Right cardiac atrium (tissue), 5 donors: ENCODE data around the gene TMEM218. TPM values are rescaled to one million over a fixed set of nuclear protein-coding genes. Genes with fewer than 3 reads are reported as not detected.

Experiments
- ATAC-seq, 2 donors: fragments of 200-7000 bp; cut with Tn5 transposase; one replicate each; pipeline versions ENCODE4 v1.8.0 to v1.9.1; 2020; ENCODE audit warnings: moderate library complexity in 2 of 2, mild to moderate bottlenecking in 1 of 2
- DNase-seq, 3 donors: peaks; one replicate each; pipeline ENCODE4 v3.0.0-alpha.2; 2020
- H3K27ac ChIP-seq: one replicate; pipeline ENCODE4 v1.5.1; 2013; ENCODE audit warnings: mild to moderate bottlenecking, low read length, control low read depth, moderate library complexity
- H3K27me3 ChIP-seq: one replicate; pipeline ENCODE4 v1.6.1; 2013; ENCODE audit not compliant: control insufficient read depth, insufficient read depth
- H3K4me1 ChIP-seq: one replicate; pipeline ENCODE4 v1.6.1; 2013; ENCODE audit warnings: low read length; ENCODE audit not compliant: control insufficient read depth, insufficient read depth
- H3K4me3 ChIP-seq: one replicate; pipeline ENCODE4 v1.5.1; 2013; ENCODE audit warnings: low read length, control low read depth
- H3K9me3 ChIP-seq: one replicate; pipeline ENCODE4 v1.6.1; 2013; ENCODE audit warnings: low read length; ENCODE audit not compliant: control insufficient read depth
- WGBS: extraction: QIAGEN DNeasy Blood & Tissue Kit; methylation state at CpG from one replicate; pipeline ENCODE4 v1.1.7; 2013; 5-methylcytosine and 5-hydroxymethylcytosine counted together
- intact Hi-C, 4 donors: fragments of 100-400 bp; cut with DNase I; formaldehyde crosslinking; loops; one replicate each; pipeline versions ENCODE4 v1.11.0 to v1.14.0; 2022 to 2023
- polyA plus RNA-seq: library from polyadenylated mRNA; stranded (reverse); fragments of 200-250 nt; gene quantifications from one replicate; pipeline ENCODE4 v1.2.3, GENCODE V29; 2013
- total RNA-seq, 4 donors: library from RNA; stranded (reverse); fragmentation: NEBNext Ultra II Directional; extraction: Animal tissue kit (Norgen Biotek cat#: 25700); gene quantifications; one replicate each; pipeline ENCODE4 v1.2.1, GENCODE V29; 2021
- donor health status: healthy with polysubstance abuse.
- donor health status: DM: no; HTN: yes; CAD: no.
- donor health status: DM: no; HTN: no; CAD: no.
- donor health status: DM: no; HTN: yes; CAD: no; lungs with severe emphysema.
- donor health status: DM: yes; HTN: yes; CAD: no.

The TMEM218 gene
- total and polyA plus RNA-seq, 5 donors, result 11.1 to 14.1 (median 11.8) TPM

GRCh38 chr11:125102510-125102909, 8.9 kb downstream of the TMEM218 start:
- DNase-seq (no peak), ATAC-seq (no peak)
- no peaks in the 10 kb centered on the region for H3K4me1 ChIP-seq
- WGBS, result 95% methylated on average over 7 of the region's 7 CpGs
- no peak overlapping the region for H3K27ac ChIP-seq
- no peaks in the 10 kb centered on the region for H3K27me3 ChIP-seq
- no peaks in the 10 kb centered on the region for H3K9me3 ChIP-seq
- H3K4me3 ChIP-seq, result no peak overlapping the region
- intact Hi-C loops, result loop anchor here in 1 of 4 donors (10.0 kb wide), 1 partner anchor 242 kb away; no protein-coding TSS in a partner anchor

GRCh38 chr11:125102025-125102424, 9.4 kb downstream of the TMEM218 start:
- Histone ChIP-seq H3K4me1 (no peaks in the 10 kb centered on the region), H3K27ac (no peak overlapping the region), H3K9me3 (no peaks in the 10 kb centered on the region), H3K27me3 (no peaks in the 10 kb centered on the region), H3K4me3 (no peak overlapping the region)
- 94% methylated on average over 19 of the region's 19 CpGs for WGBS
- ATAC-seq, result no peak
- intact Hi-C loops, result loop anchor here in 1 of 4 donors (10.0 kb wide), 1 partner anchor 243 kb away; no protein-coding TSS in a partner anchor
- DNase-seq, result peak in 1 of 3 donors; percentile 36

GRCh38 chr11:125101596-125101995, 9.8 kb downstream of the TMEM218 start:
- 80% methylated on average over 3 of the region's 3 CpGs for WGBS
- no peak for DNase-seq
- no peak for ATAC-seq
- H3K4me3 ChIP-seq, result no peak overlapping the region
- intact Hi-C loops, result loop anchor here in 1 of 4 donors (10.0 kb wide), 1 partner anchor 243 kb away; no protein-coding TSS in a partner anchor
- H3K27ac ChIP-seq, result no peak overlapping the region
- H3K27me3 ChIP-seq, result no peaks in the 10 kb centered on the region
- H3K9me3 ChIP-seq, result no peaks in the 10 kb centered on the region
- no peaks in the 10 kb centered on the region for H3K4me1 ChIP-seq

- intact Hi-C loops, result loop anchor here in 1 of 4 donors (10.0 kb wide), 1 partner anchor 245 kb away; no protein-coding TSS in a partner anchor
- H3K27ac ChIP-seq, result no peak overlapping the region
- H3K27me3 ChIP-seq, result no peaks in the 10 kb centered on the region
- no peaks in the 10 kb centered on the region for H3K4me1 ChIP-seq
- no peaks in the 10 kb centered on the region for H3K9me3 ChIP-seq
- no peak overlapping the region for H3K4me3 ChIP-seq
- WGBS, result 85% methylated on average over 2 of the region's 2 CpGs
- DNase-seq (no peak), ATAC-seq (no peak)
Measured at GRCh38 chr11:125100136-125100535, 11.3 kb downstream of the TMEM218 start.

GRCh38 chr11:125094731-125095130, 16.7 kb downstream of the TMEM218 start:
- 91% methylated on average over 2 of the region's 2 CpGs for WGBS
- H3K27ac ChIP-seq, result no peak overlapping the region
- ATAC-seq (no peak), DNase-seq (no peak)
- no peak overlapping the region for H3K4me3 ChIP-seq
- H3K27me3 ChIP-seq, result no peaks in the 10 kb centered on the region
- H3K4me1 ChIP-seq, result peaks cover 4% of the 10 kb centered on the region
- no peaks in the 10 kb centered on the region for H3K9me3 ChIP-seq
- intact Hi-C loops, result loop anchor here in 2 of 4 donors (5.0 to 10.0 kb wide), 7 partner anchors 48 to 340 kb away; no protein-coding TSS in a partner anchor

GRCh38 chr11:125093502-125093901, 17.9 kb downstream of the TMEM218 start:
- Histone ChIP-seq H3K27ac (no peak overlapping the region), H3K4me3 (no peak overlapping the region), H3K9me3 (no peaks in the 10 kb centered on the region), H3K4me1 (peaks cover 4% of the 10 kb centered on the region), H3K27me3 (no peaks in the 10 kb centered on the region)
- ATAC-seq (peak in 1 of 2 donors; percentile 56), DNase-seq (no peak)
- 67% methylated on average over 4 of the region's 4 CpGs for WGBS
- intact Hi-C loops, result loop anchor here in 2 of 4 donors (5.0 to 10.0 kb wide), 7 partner anchors 49 to 341 kb away; no protein-coding TSS in a partner anchor

- ATAC-seq, result no peak
- Histone ChIP-seq H3K27me3 (no peaks in the 10 kb centered on the region), H3K9me3 (no peaks in the 10 kb centered on the region), H3K4me1 (peaks cover 4% of the 10 kb centered on the region), H3K27ac (no peak overlapping the region), H3K4me3 (no peak overlapping the region)
- 94% methylated on average over 6 of the region's 6 CpGs for WGBS
- intact Hi-C loops, result loop anchor here in 2 of 4 donors (5.0 to 10.0 kb wide), 7 partner anchors 50 to 342 kb away; no protein-coding TSS in a partner anchor
- no peak for DNase-seq
Measured at GRCh38 chr11:125092669-125093068, 18.8 kb downstream of the TMEM218 start.

GRCh38 chr11:125091877-125092664, 19.4 kb downstream of the TMEM218 start:
- H3K4me3 ChIP-seq, result no peak overlapping the region
- intact Hi-C loops, result loop anchor here in 2 of 4 donors (5.0 to 10.0 kb wide), 7 partner anchors 50 to 343 kb away; no protein-coding TSS in a partner anchor
- WGBS, result 87% methylated on average over 6 of the region's 6 CpGs
- H3K4me1 ChIP-seq, result peaks cover 4% of the 10 kb centered on the region
- ATAC-seq (peak in 1 of 2 donors; percentile 23), DNase-seq (no peak)
- H3K27ac ChIP-seq, result no peak overlapping the region
- H3K9me3 ChIP-seq, result no peaks in the 10 kb centered on the region
- H3K27me3 ChIP-seq, result no peaks in the 10 kb centered on the region

- Histone ChIP-seq H3K27ac (no peak overlapping the region), H3K4me3 (no peak overlapping the region), H3K4me1 (peaks cover 4% of the 10 kb centered on the region), H3K27me3 (no peaks in the 10 kb centered on the region), H3K9me3 (no peaks in the 10 kb centered on the region)
- 29% methylated on average over 5 of the region's 5 CpGs for WGBS
- DNase-seq (peak in 1 of 3 donors; percentile 64), ATAC-seq (peak; percentile 89 to 91)
- intact Hi-C loops, result loop anchor here in 2 of 4 donors (5.0 to 10.0 kb wide), 7 partner anchors 51 to 343 kb away; no protein-coding TSS in a partner anchor
Measured at GRCh38 chr11:125091247-125091876, 20.1 kb downstream of the TMEM218 start.

GRCh38 chr11:125090816-125091215, 20.6 kb downstream of the TMEM218 start:
- no peak overlapping the region for H3K4me3 ChIP-seq
- ATAC-seq (peak in 1 of 2 donors; percentile 20), DNase-seq (no peak)
- H3K27ac ChIP-seq, result no peak overlapping the region
- WGBS, result 76% methylated on average over 6 of the region's 6 CpGs
- H3K9me3 ChIP-seq, result no peaks in the 10 kb centered on the region
- intact Hi-C loops, result loop anchor here in 2 of 4 donors (5.0 to 10.0 kb wide), 7 partner anchors 51 to 344 kb away; no protein-coding TSS in a partner anchor
- peaks cover 4% of the 10 kb centered on the region for H3K4me1 ChIP-seq
- no peaks in the 10 kb centered on the region for H3K27me3 ChIP-seq
